Activated CD4-positive, CD25-positive, alpha-beta regulatory T cell treated with anti-CD3 and anti-CD28 coated beads, Interleukin-2, amount 50 U/mL, for 72 hours (primary cell): ENCODE measurements around the gene BAIAP2.
"Not testable (repeated sequence)": the region's sequence is repeated elsewhere in the genome, so short reads cannot be mapped to it uniquely, and the experiment has no call there.

Experiments
- DNase-seq: peaks from one replicate; pipeline ENCODE4 v3.0.0; 2021

BAIAP2 gene

DNA sequence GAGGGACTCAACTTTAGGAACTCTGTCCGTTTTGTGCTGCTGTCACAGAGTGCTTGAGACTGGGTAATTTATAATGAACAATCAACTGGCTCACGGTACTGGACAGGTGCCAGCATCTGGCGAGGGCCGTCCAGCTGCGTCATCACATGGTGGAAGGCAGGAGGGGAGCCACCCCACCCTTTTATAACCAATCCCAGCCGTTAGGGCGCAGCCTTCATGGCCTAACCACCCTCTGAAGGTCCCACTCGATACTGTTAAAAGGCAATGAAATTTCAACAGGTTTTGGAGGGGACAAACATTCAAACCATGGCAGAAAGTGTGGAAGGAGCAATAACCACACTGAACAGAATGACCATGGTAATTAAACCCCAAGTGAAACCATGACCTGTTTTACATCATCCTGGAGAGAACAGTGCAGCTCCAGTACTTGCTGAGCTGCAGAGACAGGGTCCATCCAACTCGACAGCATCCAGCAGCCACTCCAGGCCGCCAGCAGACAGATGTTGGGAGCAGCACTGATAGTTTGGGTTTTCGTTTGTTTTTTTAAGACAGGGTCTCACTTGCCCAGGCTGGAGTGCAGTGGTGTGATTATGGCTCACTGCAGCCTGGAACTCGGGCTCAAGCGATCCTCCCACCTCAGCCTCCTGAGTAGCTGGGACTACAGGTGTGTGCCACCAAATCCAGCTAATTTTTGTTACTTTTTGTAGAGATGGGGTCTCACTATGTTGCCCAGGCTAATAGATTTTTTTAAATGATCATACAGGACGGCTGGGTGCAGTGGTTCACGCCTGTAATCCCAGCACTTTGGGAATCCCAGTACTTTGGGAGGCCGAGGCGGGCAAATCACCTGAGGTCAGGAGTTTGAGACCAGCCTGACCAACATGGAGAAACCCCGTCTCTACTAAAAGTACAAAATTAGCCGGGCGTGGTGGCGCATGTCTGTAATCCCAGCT is 32.3 kb upstream of the BAIAP2 start:
- DNase-seq, result no peak

DNA sequence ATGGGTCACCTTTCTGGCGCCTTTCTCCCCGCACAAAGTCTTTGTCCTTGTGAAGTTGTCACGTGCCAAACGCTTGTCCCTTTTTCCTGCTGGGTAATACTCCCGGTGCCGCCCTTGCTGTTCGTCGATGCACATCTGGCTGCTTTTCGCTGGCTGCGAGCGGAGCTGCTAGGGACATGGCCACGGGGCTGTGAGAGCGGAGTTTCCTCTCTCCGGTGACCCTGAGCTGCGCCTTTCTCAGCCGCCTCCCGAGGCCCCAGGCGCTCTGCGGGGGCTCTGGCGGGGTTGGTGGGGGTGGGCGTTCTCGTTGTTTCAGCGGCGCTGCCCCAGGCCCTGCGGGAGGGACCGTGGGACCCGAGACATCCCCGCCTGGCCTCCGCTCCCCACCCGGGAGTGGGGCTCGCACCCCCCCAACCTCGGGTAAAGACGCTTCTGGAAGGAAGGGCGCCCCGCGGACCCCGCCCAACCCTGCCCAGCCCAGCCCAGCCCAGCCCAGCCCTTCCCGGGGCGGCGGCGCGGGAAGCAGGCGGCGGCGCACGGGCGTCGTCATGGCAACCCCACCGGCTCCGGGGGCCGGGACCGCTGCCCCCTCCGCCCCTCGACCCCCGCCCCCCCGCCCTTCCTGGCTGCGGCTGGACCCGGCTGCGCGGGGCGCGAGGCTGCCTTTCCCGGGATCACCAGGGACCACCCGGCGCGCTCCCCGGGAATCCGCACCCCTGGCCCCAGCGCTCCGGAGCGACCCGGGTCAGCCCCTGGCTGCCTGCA is 31.1 kb upstream of the BAIAP2 start:
- DNase-seq, result no peak

DNA sequence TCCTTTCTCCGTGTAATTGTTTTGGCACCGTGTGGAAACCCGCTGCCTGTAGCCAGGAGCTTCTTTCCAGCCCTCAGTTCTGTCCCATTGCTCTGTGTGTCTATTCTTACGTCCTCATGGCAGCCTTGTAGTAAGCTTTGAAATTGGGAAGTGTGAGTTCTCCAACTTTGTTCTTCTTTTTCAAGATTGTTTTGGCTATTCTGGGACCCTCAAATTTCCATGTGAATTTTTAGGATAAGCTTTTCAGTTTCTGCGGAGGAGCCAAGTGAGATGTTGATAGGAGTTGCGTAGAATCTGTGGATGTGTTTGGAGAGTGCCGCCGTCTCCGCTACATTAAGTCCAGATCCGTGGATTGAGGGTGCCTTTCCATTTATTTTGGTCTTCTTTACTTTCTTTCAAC is 28.1 kb upstream of the BAIAP2 start:
- DNase-seq, result no peak

DNA sequence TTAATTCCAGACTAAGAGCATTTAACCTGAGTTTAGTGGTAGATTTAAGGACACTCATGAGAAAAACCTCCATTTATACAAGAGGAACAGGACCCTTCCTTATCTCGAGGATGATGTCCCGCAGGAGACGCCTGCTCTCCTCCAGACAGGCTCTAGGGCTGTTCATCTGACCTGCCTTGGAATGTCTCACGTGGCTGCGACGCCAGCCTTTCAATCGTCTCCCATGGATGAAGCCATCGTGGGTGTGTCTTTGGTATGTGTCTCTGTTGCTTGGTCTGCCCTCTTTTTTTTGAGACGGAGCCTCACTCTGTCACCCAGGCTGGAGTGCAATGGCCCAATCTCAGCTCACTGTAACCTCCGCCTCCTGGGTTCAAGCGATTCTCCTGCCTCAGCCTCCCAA is 26.8 kb upstream of the BAIAP2 start:
- DNase-seq, result no peak

DNA sequence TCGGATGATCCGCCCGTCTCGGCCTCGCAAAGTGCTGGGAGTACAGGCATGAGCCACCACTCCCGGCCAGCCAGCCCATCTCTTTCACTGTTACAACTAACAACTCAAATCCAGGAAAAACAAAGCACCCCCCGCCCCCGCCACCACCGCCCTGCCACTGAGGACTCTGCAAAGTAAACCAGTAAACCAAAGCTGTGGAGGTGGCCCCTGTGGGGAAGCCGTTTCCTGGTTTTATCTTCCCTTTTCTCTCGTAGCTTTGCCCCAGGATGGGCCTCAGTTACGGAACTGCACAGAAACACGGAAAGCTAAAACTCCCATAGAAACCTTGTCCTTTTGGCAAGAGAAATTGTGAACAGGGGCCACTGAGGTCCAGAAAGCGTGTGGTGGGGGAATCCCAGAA is 25.8 kb upstream of the BAIAP2 start:
- DNase-seq, result no peak

- DNase-seq, result no peak
Measured at GRCh38 chr17:81010935-81011334, 24.0 kb upstream of the BAIAP2 start.

DNA sequence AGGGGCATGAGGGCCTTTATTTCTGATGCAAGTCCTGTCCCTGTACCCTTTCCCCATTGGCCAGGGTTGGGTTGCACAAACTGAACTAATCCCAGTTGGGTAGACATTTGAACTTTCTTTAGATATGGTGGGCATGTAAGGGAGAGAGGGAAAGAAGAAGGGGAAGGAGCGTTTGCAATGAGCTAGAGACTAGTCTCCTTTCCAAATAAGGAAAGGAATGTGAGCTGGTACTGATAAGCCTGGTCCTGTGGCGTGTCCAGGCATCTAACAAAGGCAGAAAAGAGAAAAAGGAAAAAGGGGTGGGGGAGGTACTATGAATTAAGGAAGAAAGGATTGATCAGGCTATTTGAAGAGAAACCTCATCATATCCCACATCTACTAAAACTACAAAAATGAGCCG is 23.0 kb upstream of the BAIAP2 start:
- no peak for DNase-seq

- DNase-seq, result no peak
Measured at GRCh38 chr17:81012574-81013447, 22.1 kb upstream of the BAIAP2 start.

GRCh38 chr17:81013642-81014041 is 21.3 kb upstream of the BAIAP2 start:
- DNase-seq, result no peak

GRCh38 chr17:81015136-81015535 is 19.8 kb upstream of the BAIAP2 start:
- DNase-seq, result no peak

DNA sequence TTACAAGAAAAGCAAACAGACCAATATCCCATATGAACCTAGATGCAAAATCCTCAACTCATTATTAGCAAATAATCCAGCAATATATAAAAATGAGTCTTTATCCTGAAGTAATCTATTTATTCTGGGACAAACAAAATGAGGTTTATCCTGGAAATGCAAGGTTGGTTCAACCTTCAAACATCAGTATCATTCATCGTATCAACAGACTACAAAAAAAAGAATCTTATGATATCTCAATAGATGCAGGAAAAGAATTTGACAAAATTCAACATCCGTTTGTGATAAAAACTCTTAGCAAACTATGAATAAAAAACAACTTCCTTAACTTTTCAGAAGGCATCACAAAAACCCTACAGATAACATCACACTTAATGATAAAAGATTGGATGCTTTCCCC is 18.4 kb upstream of the BAIAP2 start:
- no peak for DNase-seq

- not testable (repeated sequence) for DNase-seq
Measured at GRCh38 chr17:81017330-81017729, 17.6 kb upstream of the BAIAP2 start.

DNA sequence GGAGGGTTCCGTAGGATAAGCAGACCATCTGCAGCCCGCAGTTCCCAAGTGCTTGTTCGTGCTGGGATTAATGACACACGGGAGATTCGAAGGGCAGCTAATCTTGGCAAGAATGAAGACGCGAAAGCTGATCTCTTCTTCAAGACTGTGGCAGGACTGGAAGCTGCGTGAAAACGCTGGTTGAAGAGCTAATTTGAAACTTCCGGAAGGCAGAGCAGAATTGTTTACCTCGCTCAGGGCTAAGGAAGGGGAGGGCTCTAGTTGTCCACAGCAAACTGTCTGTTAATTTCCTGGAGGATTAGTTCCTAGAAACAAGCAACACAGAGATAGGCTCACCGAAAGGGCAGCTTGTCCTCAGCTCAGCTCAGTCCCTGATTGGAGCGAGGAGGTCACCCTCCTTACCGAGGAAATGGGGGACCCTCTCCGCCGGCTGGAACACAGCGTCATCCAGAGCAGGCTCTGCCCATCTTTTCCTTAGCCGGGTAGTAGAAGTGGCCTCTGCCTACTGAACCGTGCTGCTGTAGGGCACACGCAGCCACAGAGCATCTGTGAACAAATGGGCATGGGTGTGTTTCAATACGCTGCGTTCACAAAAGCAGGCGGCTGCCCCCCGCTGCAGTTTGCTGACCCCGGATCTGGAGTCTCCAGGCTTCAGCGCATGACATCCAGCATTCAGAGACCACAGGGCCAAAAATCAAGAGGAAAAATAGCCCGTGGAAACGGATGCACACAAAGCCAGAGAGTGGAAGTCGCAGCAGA is 16.7 kb upstream of the BAIAP2 start:
- no peak for DNase-seq

- DNase-seq, result no peak
Measured at GRCh38 chr17:81019563-81020442, 15.1 kb upstream of the BAIAP2 start.

DNA sequence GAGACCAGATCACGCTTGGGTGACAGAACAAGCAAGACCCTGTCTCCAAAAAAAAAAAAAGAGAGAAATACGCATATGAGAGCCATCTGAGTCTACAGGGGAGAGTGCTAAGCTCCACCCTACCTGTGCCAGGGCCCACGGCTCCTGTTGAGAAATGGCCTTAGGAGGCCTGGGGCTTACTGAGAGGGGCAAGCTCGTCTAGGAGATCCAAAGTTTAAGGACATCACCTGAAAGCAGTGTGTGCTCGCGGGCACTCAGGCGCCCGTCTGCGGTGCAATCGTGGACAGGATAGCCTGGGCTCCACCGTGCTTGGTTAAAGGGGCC is 14.5 kb upstream of the BAIAP2 start:
- DNase-seq, result no peak

GRCh38 chr17:81020767-81021497 is 14.0 kb upstream of the BAIAP2 start:
- DNase-seq, result no peak

DNA sequence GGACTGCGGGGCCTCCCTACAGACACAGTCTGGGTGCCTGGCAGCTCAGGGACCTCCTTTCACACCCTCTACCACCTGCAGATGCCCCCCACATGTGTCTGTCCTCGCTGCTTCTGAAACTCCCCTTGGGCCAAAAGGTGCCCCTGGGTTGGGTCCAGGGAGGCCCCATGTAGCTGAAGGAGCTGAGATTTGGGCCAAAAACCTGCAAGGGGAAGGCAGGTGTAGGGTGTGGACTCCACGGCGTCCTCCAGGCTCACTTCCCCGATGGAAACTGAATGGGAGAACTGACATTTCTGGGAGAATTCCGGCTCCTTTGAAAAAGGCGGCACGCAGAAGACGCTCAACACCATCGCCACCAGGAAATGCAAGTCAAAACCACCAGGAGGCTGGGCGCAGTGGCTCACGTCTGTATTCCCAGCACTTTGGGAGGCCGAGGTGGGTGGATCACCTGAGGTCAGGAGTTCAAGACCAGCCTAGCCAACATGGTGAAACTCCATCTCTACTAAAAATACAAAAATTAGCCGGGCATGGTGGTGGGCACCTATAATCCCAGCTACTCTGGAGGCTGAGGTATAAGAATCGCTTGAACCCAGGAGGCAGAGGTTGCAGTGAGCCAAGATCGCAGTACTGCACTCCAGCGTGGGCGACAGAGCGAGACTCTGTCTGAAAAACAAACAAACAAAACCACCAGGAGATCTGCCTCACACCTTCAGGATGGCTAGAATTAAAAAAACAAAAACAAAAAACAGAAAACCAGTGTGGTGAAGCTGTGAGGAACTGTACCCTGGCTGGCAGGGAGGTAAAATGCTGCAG is 13.2 kb upstream of the BAIAP2 start:
- DNase-seq, result no peak

- no peak for DNase-seq
Measured at GRCh38 chr17:81022344-81022676, 12.6 kb upstream of the BAIAP2 start.

DNA sequence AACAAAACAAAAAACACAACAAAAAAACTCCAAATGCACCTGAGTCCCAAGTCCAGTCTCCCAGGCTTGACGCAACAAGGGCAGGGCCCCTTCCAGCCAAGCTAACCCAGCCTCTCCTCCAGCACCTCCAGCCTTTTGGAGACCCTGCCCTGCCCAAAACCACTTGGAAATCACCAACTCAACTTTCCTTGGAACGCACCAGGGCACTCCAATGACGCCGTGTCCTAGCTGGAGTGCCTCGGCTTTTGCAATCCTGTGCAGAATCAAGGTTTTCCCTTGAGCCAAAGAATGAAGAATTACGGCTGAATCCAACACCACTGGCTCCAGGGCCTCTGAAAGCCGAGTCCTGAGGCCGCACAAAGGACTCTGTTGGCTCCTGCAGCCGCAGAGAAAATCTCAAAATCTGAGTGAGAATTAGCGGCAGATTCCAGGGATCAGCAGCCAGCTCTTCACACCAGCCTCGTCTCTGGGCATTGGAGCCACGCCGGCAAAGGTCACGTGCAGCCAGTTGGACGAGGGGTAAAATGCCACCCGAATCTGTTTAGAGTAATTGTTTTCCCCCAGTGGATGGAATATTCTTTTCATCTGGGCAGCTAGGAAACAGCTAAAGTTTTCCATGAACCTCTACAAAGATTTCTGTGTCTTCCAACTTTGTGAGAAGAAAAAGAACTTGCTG is 9.7 kb upstream of the BAIAP2 start:
- DNase-seq, result no peak
